Measurements from ENCODE around the gene KCNJ10. TPM values are rescaled to one million over a fixed set of nuclear protein-coding genes. Genes with fewer than 3 reads are reported as not detected.

Gene KCNJ10
- total and polyA plus RNA-seq, 2 of the 13 experiments (the other 11 are each of a cell fraction or from before 2014, with no cell fraction given): 4.4 to 10.3 TPM

DNA sequence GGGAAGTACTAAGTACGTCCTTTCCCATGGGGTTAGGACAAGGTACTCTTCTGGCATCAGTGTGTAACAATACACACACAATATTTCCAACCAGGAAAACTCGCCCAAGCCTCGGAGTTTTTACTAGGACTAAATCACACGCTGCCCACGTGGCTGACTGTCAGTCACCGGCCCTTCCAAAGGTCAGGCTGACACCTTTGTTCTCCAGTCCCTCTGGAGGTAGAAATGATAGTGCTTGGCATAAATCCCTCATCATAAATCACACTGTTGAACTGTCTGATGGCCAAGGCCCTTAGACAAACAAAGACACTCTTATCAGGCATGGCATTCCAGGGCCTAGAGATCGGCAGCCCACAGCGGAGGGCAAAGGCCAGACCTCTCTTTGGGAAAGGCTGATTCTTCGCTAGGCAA, 99.0 kb downstream of the KCNJ10 start (continued):
- TF ChIP-seq SIN3A (IDR thresholded peaks at IDR 0.05; ENCODE audit: borderline replicate concordance, low read depth, low read length) (peak; percentile 71; the same call in 1 of the 2 replicates), TSC22D2 (CRISPR knock-in tag; IDR thresholded peaks at IDR 0.05; ENCODE audit: borderline replicate concordance) (no peak), ELF3 (CRISPR knock-in tag; IDR thresholded peaks at IDR 0.05) (peak; percentile 88), ZNF224 (CRISPR knock-in tag; IDR thresholded peaks at IDR 0.05) (no peak), ATM (IDR thresholded peaks at IDR 0.05; ENCODE audit: borderline replicate concordance) (no peak), SNRNP70 (IDR thresholded peaks at IDR 0.05; ENCODE audit: low read depth, low read length) (no peak), TCF7 (IDR thresholded peaks at IDR 0.05; ENCODE audit: low read depth) (peak; percentile 69), NCOA2 (CRISPR knock-in tag; IDR thresholded peaks at IDR 0.05) (peak; percentile 86), GFI1 (CRISPR knock-in tag; IDR thresholded peaks at IDR 0.05; ENCODE audit: borderline replicate concordance) (peak; percentile 97), ZNF230 (CRISPR knock-in tag; IDR thresholded peaks at IDR 0.05) (no peak), FOXP1 (IDR thresholded peaks at IDR 0.05) (no peak), FOXP1 (CRISPR knock-in tag; IDR thresholded peaks at IDR 0.05) (peak; percentile 52; the same call in 1 of the 2 replicates), RFXANK (CRISPR knock-in tag; IDR thresholded peaks at IDR 0.05) (no peak), RXRB (CRISPR knock-in tag; IDR thresholded peaks at IDR 0.05; ENCODE audit: borderline replicate concordance) (peak; percentile 88), ELF4 (CRISPR knock-in tag; IDR thresholded peaks at IDR 0.05; ENCODE audit: borderline replicate concordance) (no peak), ZNF615 (CRISPR knock-in tag; IDR thresholded peaks at IDR 0.05; ENCODE audit: borderline replicate concordance) (no peak), ZNF264 (CRISPR knock-in tag; IDR thresholded peaks at IDR 0.05) (no peak), ZNF777 (CRISPR knock-in tag; IDR thresholded peaks at IDR 0.05) (no peak), ZNF562 (CRISPR knock-in tag; IDR thresholded peaks at IDR 0.05; ENCODE audit: borderline replicate concordance) (no peak), MXD3 (CRISPR knock-in tag; IDR thresholded peaks at IDR 0.05) (peak; percentile 34; the same call in 1 of the 2 replicates), PRDM15 (CRISPR knock-in tag; IDR thresholded peaks at IDR 0.05) (no peak), ZNF772 (CRISPR knock-in tag; IDR thresholded peaks at IDR 0.05) (0 out of 2 replicates have a peak, but pooled peaks have one; percentile 34), SMARCC2 (IDR thresholded peaks at IDR 0.05) (no peak), TARDBP (CRISPR knock-in tag; IDR thresholded peaks at IDR 0.05) (peak; percentile 70)
- TF ChIP-seq, protein P1, sequence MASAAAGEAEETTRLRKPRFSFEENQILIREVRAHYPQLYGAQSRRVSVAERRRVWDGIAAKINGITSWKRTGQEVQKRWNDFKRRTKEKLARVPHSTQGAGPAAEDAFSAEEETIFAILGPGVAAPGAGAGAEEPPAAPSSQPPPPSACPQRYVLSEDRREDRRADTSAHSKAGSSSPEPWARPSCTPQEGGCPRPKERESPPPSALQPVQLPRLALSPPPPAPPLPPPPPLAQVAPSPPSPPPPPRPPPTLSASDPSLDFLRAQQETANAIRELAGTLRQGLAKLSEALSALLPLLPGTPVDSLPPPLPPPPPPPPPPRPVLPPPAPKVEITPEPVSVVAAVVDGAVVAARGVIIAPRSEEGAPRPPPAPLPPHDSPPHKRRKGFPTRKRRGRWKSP (CRISPR knock-in tag; IDR thresholded peaks at IDR 0.05): no peak
- TF ChIP-seq, protein P2, sequence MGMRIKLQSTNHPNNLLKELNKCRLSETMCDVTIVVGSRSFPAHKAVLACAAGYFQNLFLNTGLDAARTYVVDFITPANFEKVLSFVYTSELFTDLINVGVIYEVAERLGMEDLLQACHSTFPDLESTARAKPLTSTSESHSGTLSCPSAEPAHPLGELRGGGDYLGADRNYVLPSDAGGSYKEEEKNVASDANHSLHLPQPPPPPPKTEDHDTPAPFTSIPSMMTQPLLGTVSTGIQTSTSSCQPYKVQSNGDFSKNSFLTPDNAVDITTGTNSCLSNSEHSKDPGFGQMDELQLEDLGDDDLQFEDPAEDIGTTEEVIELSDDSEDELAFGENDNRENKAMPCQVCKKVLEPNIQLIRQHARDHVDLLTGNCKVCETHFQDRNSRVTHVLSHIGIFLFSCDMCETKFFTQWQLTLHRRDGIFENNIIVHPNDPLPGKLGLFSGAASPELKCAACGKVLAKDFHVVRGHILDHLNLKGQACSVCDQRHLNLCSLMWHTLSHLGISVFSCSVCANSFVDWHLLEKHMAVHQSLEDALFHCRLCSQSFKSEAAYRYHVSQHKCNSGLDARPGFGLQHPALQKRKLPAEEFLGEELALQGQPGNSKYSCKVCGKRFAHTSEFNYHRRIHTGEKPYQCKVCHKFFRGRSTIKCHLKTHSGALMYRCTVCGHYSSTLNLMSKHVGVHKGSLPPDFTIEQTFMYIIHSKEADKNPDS (CRISPR knock-in tag; IDR thresholded peaks at IDR 0.05): 0 out of 2 replicates have a peak, but pooled peaks have one; percentile 32

Data from HepG2 (cell line).